GM23338 (cell line): Measurements from ENCODE around the gene TRIM61. TPM values are rescaled to one million over a fixed set of nuclear protein-coding genes. Genes with fewer than 3 reads are reported as not detected.
"Not testable (repeated sequence)": the region's sequence is repeated elsewhere in the genome, so short reads cannot be mapped to it uniquely, and the experiment has no call there.

Experiments used
- ATAC-seq: fragments of 200-7000 bp; cut with Tn5 transposase; 3 replicates; pipeline ENCODE4 v1.9.1; 2020
- DNase-seq: peaks from one replicate; pipeline ENCODE4 v3.0.0-alpha.2; 2015; ENCODE audit warnings: low spot score
- H2AFZ ChIP-seq: fragments of 200-600 bp; sonication (generic); 2 replicates; pipeline ENCODE4 v1.8.0; 2016; ENCODE audit warnings: antibody characterized with exemption, mild to moderate bottlenecking, moderate library complexity
- H3F3A ChIP-seq: fragments of 200-600 bp; sonication (generic); replicated peaks from 2 replicates; pipeline ENCODE4 v1.8.0; 2017; ENCODE audit warnings: antibody characterized with exemption, mixed run types, low read depth
- H3K27ac ChIP-seq: fragments of 200-600 bp; sonication (generic); 2 replicates; pipeline ENCODE4 v1.6.1; 2016; ENCODE audit warnings: low read depth
- H3K27me3 ChIP-seq: fragments of 200-600 bp; sonication (generic); 2 replicates; pipeline ENCODE4 v1.8.0; 2016; ENCODE audit warnings: mild to moderate bottlenecking, mixed run types, moderate library complexity; ENCODE audit not compliant: insufficient read depth
- H3K36me3 ChIP-seq: fragments of 200-600 bp; sonication (generic); 2 replicates; pipeline ENCODE4 v1.8.0; 2016; ENCODE audit warnings: mild to moderate bottlenecking; ENCODE audit not compliant: insufficient read depth
- H3K4me1 ChIP-seq: fragments of 200-600 bp; sonication (generic); 2 replicates; pipeline ENCODE4 v1.8.0; 2016; ENCODE audit warnings: mild to moderate bottlenecking, moderate library complexity; ENCODE audit not compliant: insufficient read depth
- H3K4me2 ChIP-seq: fragments of 200-600 bp; sonication (generic); 2 replicates; pipeline ENCODE4 v1.7.1; 2017; ENCODE audit warnings: mixed run types
- H3K4me3 ChIP-seq: fragments of 200-600 bp; sonication (generic); 2 replicates; pipeline ENCODE4 v1.6.1; 2016; ENCODE audit warnings: mixed run types
- H3K79me2 ChIP-seq: fragments of 200-600 bp; sonication (generic); replicated peaks from 2 replicates; pipeline ENCODE4 v1.8.0; 2017; ENCODE audit warnings: mild to moderate bottlenecking; ENCODE audit not compliant: insufficient read depth
- H3K9me2 ChIP-seq: fragments of 200-600 bp; sonication (generic); 2 replicates; pipeline ENCODE4 v1.8.0; 2017; ENCODE audit not compliant: insufficient read depth
- H4K20me1 ChIP-seq: fragments of 200-600 bp; sonication (generic); replicated peaks from 2 replicates; pipeline ENCODE4 v1.8.0; 2017; ENCODE audit warnings: mild to moderate bottlenecking; ENCODE audit not compliant: insufficient read depth
- H3K27ac Mint-ChIP-seq: 2 replicates; pipeline ENCODE4 v1.8.0; 2020; ENCODE audit warnings: inconsistent platforms, mild to moderate bottlenecking, moderate library complexity, mixed read lengths
- H3K27me3 Mint-ChIP-seq: 3 replicates; pipeline ENCODE4 v1.8.0; 2022; ENCODE audit warnings: low read depth, mild to moderate bottlenecking, moderate library complexity, mixed read lengths, inconsistent platforms; ENCODE audit not compliant: insufficient read depth, poor library complexity
- H3K36me3 Mint-ChIP-seq: 3 replicates; pipeline ENCODE4 v1.8.0; 2021; ENCODE audit warnings: low read depth, mild to moderate bottlenecking, inconsistent platforms, moderate library complexity, mixed read lengths
- H3K4me1 Mint-ChIP-seq: 3 replicates; pipeline ENCODE4 v1.8.0; 2020; ENCODE audit warnings: mild to moderate bottlenecking, inconsistent platforms, mixed read lengths
- H3K4me3 Mint-ChIP-seq: 3 replicates; pipeline ENCODE4 v1.8.0; 2021; ENCODE audit warnings: moderate library complexity, mild to moderate bottlenecking, inconsistent platforms, mixed read lengths
- H3K9me3 Mint-ChIP-seq: 3 replicates; pipeline ENCODE4 v1.8.0; 2020; ENCODE audit warnings: moderate library complexity, mild to moderate bottlenecking, inconsistent platforms, mixed read lengths
- CREB1 ChIP-seq: fragments of 250-450 bp; sonication (Bioruptor Pico); IDR thresholded peaks from 2 replicates; pipeline ENCODE4 v1.5.0; 2020; ENCODE audit warnings: low read depth, mild to moderate bottlenecking, moderate library complexity
- CTCF ChIP-seq, 2 experiments: fragments of 200-600 bp in 1 of 2; sonication (generic) in 1 of 2; conservative IDR thresholded peaks; 2 replicates each; pipeline versions ENCODE4 v1.5.1 to v1.6.1; 2016 to 2017; ENCODE audit warnings: antibody characterized with exemption in 2 of 2, low read depth in 2 of 2, mild to moderate bottlenecking in 2 of 2, moderate library complexity in 1 of 2
- ETS1 ChIP-seq: IDR thresholded peaks from 2 replicates; pipeline ENCODE4 v1.6.1; 2016; ENCODE audit warnings: antibody characterized with exemption
- EZH2 ChIP-seq: fragments of 200-600 bp; sonication (generic); IDR thresholded peaks from one replicate; pipeline ENCODE4 v1.8.0; 2017; ENCODE audit warnings: antibody characterized with exemption, mild to moderate bottlenecking, low read depth; ENCODE audit not compliant: unreplicated experiment
- JUNB ChIP-seq: IDR thresholded peaks from one replicate; pipeline ENCODE4 v1.6.1; 2016; ENCODE audit warnings: antibody characterized with exemption; ENCODE audit not compliant: unreplicated experiment
- NANOG ChIP-seq: IDR thresholded peaks from 2 replicates; pipeline ENCODE4 v1.6.1; 2016; ENCODE audit warnings: antibody characterized with exemption, borderline replicate concordance
- POLR2AphosphoS5 ChIP-seq: IDR thresholded peaks from 2 replicates; pipeline ENCODE4 v1.6.1; 2016; ENCODE audit warnings: antibody characterized with exemption, low read depth
- STAT1 ChIP-seq: IDR thresholded peaks from one replicate; pipeline ENCODE4 v1.6.1; 2016; ENCODE audit warnings: antibody characterized with exemption; ENCODE audit not compliant: unreplicated experiment
- ZNF114 ChIP-seq: fragments of 250-450 bp; sonication (Bioruptor Pico); IDR thresholded peaks from 2 replicates; pipeline ENCODE4 v1.5.0; 2020; ENCODE audit warnings: mild to moderate bottlenecking, moderate library complexity
- ZNF331 ChIP-seq: fragments of 250-450 bp; sonication (Bioruptor Pico); IDR thresholded peaks from 2 replicates; pipeline ENCODE4 v1.5.0; 2020; ENCODE audit warnings: low read depth, mild to moderate bottlenecking, moderate library complexity
- polyA plus RNA-seq: library from polyadenylated mRNA; unstranded; fragments of >200 nt; fragmentation: Nextera tagmentation; extraction: Ambion mirVana; gene quantifications from 2 replicates; pipeline ENCODE4 v1.2.1, GENCODE V29; 2016
- total RNA-seq: library from RNA; depleted of rRNA; stranded (reverse); fragments of >200 nt; shearing (Covaris generic); gene quantifications from 2 replicates; pipeline ENCODE4 v1.2.3, GENCODE V29; 2014

The TRIM61 gene
- total and polyA plus RNA-seq, 2 experiments from 2014 or later = 0.38 TPM; not detected in 1

GRCh38 chr4:165006456-165006855 is 29.0 kb upstream of the TRIM61 start:
- no peaks in the 10 kb centered on the region for H3K36me3 ChIP-seq
- no peak overlapping the region for H3K4me2 ChIP-seq
- no peaks in the 10 kb centered on the region for H3K36me3 Mint-ChIP-seq
- H3K79me2 ChIP-seq = no peaks in the 10 kb centered on the region
- H3K4me1 ChIP-seq = no peaks in the 10 kb centered on the region
- H3K4me3 ChIP-seq = no peak overlapping the region
- H3K9me2 ChIP-seq = no peaks in the 10 kb centered on the region
- no peak overlapping the region for H3K4me3 Mint-ChIP-seq
- ATAC-seq (no peak), DNase-seq (no peak)
- no peak overlapping the region for H3K27ac ChIP-seq
- H3K27me3 Mint-ChIP-seq = peaks cover 3% of the 10 kb centered on the region
- TF ChIP-seq ZNF114 (CRISPR knock-in tag) (no peak), NANOG (no peak), JUNB (no peak), ETS1 (no peak), CTCF (conservative IDR thresholded peaks at IDR 0.05; ENCODE audit: low read depth in 2 of 2) (no peak), STAT1 (no peak), POLR2AphosphoS5 (no peak), ZNF331 (no peak), CREB1 (CRISPR knock-in tag) (no peak)
- H3K9me3 Mint-ChIP-seq = no peaks in the 10 kb centered on the region
- H2AFZ ChIP-seq = peak overlapping the region; percentile 91
- no peaks in the 10 kb centered on the region for H3K27me3 ChIP-seq
- H3K4me1 Mint-ChIP-seq = peaks cover 10% of the 10 kb centered on the region
- H4K20me1 ChIP-seq = no peaks in the 10 kb centered on the region
- no peaks in the 10 kb centered on the region for H3F3A ChIP-seq
- no peak overlapping the region for H3K27ac Mint-ChIP-seq

- H2AFZ ChIP-seq = peak overlapping the region; percentile 85; the same call in 1 of the 2 replicates
- ATAC-seq (no peak), DNase-seq (no peak)
- H3K27ac ChIP-seq = no peak overlapping the region
- Mint-ChIP-seq H3K27me3 (peaks cover 2% of the 10 kb centered on the region), H3K4me3 (no peak overlapping the region), H3K4me1 (peaks cover 10% of the 10 kb centered on the region), H3K27ac (no peak overlapping the region), H3K36me3 (no peaks in the 10 kb centered on the region), H3K9me3 (no peaks in the 10 kb centered on the region)
- H3K79me2 ChIP-seq = no peaks in the 10 kb centered on the region
- no peaks in the 10 kb centered on the region for H3K36me3 ChIP-seq
- no peaks in the 10 kb centered on the region for H3K9me2 ChIP-seq
- no peaks in the 10 kb centered on the region for H3F3A ChIP-seq
- TF ChIP-seq JUNB (no peak), POLR2AphosphoS5 (no peak), EZH2 (no peak)
- no peak overlapping the region for H3K4me2 ChIP-seq
- H3K27me3 ChIP-seq = no peaks in the 10 kb centered on the region
- no peaks in the 10 kb centered on the region for H3K4me1 ChIP-seq
- no peak overlapping the region for H3K4me3 ChIP-seq
- no peaks in the 10 kb centered on the region for H4K20me1 ChIP-seq
Measured at GRCh38 chr4:165005352-165005925, 28.0 kb upstream of the TRIM61 start.

- not testable (repeated sequence) for DNase-seq, H4K20me1 ChIP-seq, H3K4me3 Mint-ChIP-seq, H3F3A ChIP-seq, H3K27ac Mint-ChIP-seq, H2AFZ ChIP-seq, H3K36me3 Mint-ChIP-seq, ATAC-seq, H3K27me3 ChIP-seq, H3K27me3 Mint-ChIP-seq, H3K4me3 ChIP-seq, H3K4me2 ChIP-seq, H3K4me1 ChIP-seq, H3K36me3 ChIP-seq, H3K9me3 Mint-ChIP-seq, H3K4me1 Mint-ChIP-seq, H3K9me2 ChIP-seq, H3K27ac ChIP-seq, H3K79me2 ChIP-seq
Measured at GRCh38 chr4:165001957-165002356, 24.5 kb upstream of the TRIM61 start.

GRCh38 chr4:164998526-164999080 is 21.1 kb upstream of the TRIM61 start:
- H2AFZ ChIP-seq, H4K20me1 ChIP-seq, ATAC-seq, H3K27me3 ChIP-seq, H3K36me3 ChIP-seq, H3K4me2 ChIP-seq, H3K4me1 ChIP-seq, DNase-seq, H3K27me3 Mint-ChIP-seq, H3K4me3 ChIP-seq, H3F3A ChIP-seq, H3K36me3 Mint-ChIP-seq, H3K9me2 ChIP-seq, H3K79me2 ChIP-seq, H3K9me3 Mint-ChIP-seq, H3K4me1 Mint-ChIP-seq, H3K27ac Mint-ChIP-seq, H3K4me3 Mint-ChIP-seq, H3K27ac ChIP-seq: not testable (repeated sequence)
